Memory B cell (primary cell): ENCODE results near the gene TTR.

Experiments
- ATAC-seq: fragments of 150-1000 bp; cut with Tn5 transposase; 2 replicates; pipeline ENCODE4 v1.10.0; 2021; ENCODE audit warnings: low read depth, mild to moderate bottlenecking, moderate library complexity
- DNase-seq, 2 donors: peaks; one replicate each; pipeline ENCODE4 v3.0.0; 2022; ENCODE audit warnings: low spot score in 2 of 2
- H3K27ac Mint-ChIP-seq: one replicate; pipeline ENCODE4 v1.8.0; 2022; ENCODE audit warnings: mild to moderate bottlenecking, moderate library complexity, mixed read lengths
- H3K27me3 Mint-ChIP-seq: one replicate; pipeline ENCODE4 v1.8.0; 2022; ENCODE audit warnings: mixed read lengths
- H3K36me3 Mint-ChIP-seq: one replicate; pipeline ENCODE4 v1.8.0; 2022; ENCODE audit warnings: mild to moderate bottlenecking, mixed read lengths
- H3K4me1 Mint-ChIP-seq: one replicate; pipeline ENCODE4 v1.8.0; 2022; ENCODE audit warnings: mixed read lengths
- H3K4me3 Mint-ChIP-seq: one replicate; pipeline ENCODE4 v1.8.0; 2022; ENCODE audit warnings: mild to moderate bottlenecking, moderate library complexity, mixed read lengths
- H3K9me3 Mint-ChIP-seq: one replicate; pipeline ENCODE4 v1.8.0; 2022; ENCODE audit warnings: mixed read lengths

TTR gene

GRCh38 chr18:31590570-31590969, 1.1 kb upstream of the TTR start:
- no peak overlapping the region for H3K4me3 Mint-ChIP-seq

GRCh38 chr18:31591113-31591512, 564 bp upstream of the TTR start:
- H3K4me1 Mint-ChIP-seq = no peaks in the 10 kb centered on the region
- DNase-seq (no peak), ATAC-seq (no peak)
- H3K27me3 Mint-ChIP-seq = peaks cover 5% of the 10 kb centered on the region
- H3K36me3 Mint-ChIP-seq = no peaks in the 10 kb centered on the region
- H3K4me3 Mint-ChIP-seq = no peak overlapping the region
- no peak overlapping the region for H3K27ac Mint-ChIP-seq
- no peaks in the 10 kb centered on the region for H3K9me3 Mint-ChIP-seq

More at GRCh38 chr18:31590570-31590969, 1.1 kb upstream of the TTR start:
- Mint-ChIP-seq H3K36me3 (no peaks in the 10 kb centered on the region), H3K4me1 (no peaks in the 10 kb centered on the region), H3K27me3 (peaks cover 5% of the 10 kb centered on the region), H3K9me3 (no peaks in the 10 kb centered on the region), H3K27ac (no peak overlapping the region)
- ATAC-seq = no peak
- DNase-seq = no peak

- Mint-ChIP-seq H3K27me3 (peaks cover 5% of the 10 kb centered on the region), H3K4me1 (no peaks in the 10 kb centered on the region), H3K36me3 (no peaks in the 10 kb centered on the region), H3K4me3 (no peak overlapping the region), H3K27ac (no peak overlapping the region), H3K9me3 (no peaks in the 10 kb centered on the region)
- ATAC-seq = no peak
- no peak for DNase-seq
Observed at GRCh38 chr18:31592506-31593157, 955 bp downstream of the TTR start.

- ATAC-seq (no peak), DNase-seq (no peak)
- H3K4me1 Mint-ChIP-seq = no peaks in the 10 kb centered on the region
- no peak overlapping the region for H3K27ac Mint-ChIP-seq
- no peaks in the 10 kb centered on the region for H3K9me3 Mint-ChIP-seq
- no peaks in the 10 kb centered on the region for H3K36me3 Mint-ChIP-seq
- peaks cover 9% of the 10 kb centered on the region for H3K27me3 Mint-ChIP-seq
- H3K4me3 Mint-ChIP-seq = no peak overlapping the region
Observed at GRCh38 chr18:31595121-31595771, 3.6 kb downstream of the TTR start.

GRCh38 chr18:31596081-31596872, 4.6 kb downstream of the TTR start:
- Mint-ChIP-seq H3K4me3 (no peak overlapping the region), H3K27me3 (peaks cover 7% of the 10 kb centered on the region), H3K36me3 (no peaks in the 10 kb centered on the region), H3K4me1 (no peaks in the 10 kb centered on the region), H3K27ac (no peak overlapping the region), H3K9me3 (no peaks in the 10 kb centered on the region)
- DNase-seq (no peak), ATAC-seq (no peak)

- Mint-ChIP-seq H3K4me3 (no peak overlapping the region), H3K36me3 (no peaks in the 10 kb centered on the region)
- ATAC-seq = no peak
Observed at GRCh38 chr18:31598021-31598805, 6.5 kb downstream of the TTR start.

GRCh38 chr18:31603315-31603714, 11.6 kb downstream of the TTR start:
- Mint-ChIP-seq H3K4me1 (no peaks in the 10 kb centered on the region), H3K4me3 (no peak overlapping the region), H3K27ac (no peak overlapping the region), H3K27me3 (peaks cover 14% of the 10 kb centered on the region), H3K9me3 (peaks cover 3% of the 10 kb centered on the region), H3K36me3 (no peaks in the 10 kb centered on the region)
- ATAC-seq (no peak), DNase-seq (no peak)

More at GRCh38 chr18:31598021-31598805, 6.5 kb downstream of the TTR start:
- Mint-ChIP-seq H3K4me1 (no peaks in the 10 kb centered on the region), H3K27ac (no peak overlapping the region), H3K9me3 (no peaks in the 10 kb centered on the region), H3K27me3 (peaks cover 6% of the 10 kb centered on the region)
- DNase-seq = no peak

- no peak for ATAC-seq
- Mint-ChIP-seq H3K36me3 (no peaks in the 10 kb centered on the region), H3K27me3 (peaks cover 9% of the 10 kb centered on the region), H3K4me3 (no peak overlapping the region), H3K4me1 (no peaks in the 10 kb centered on the region), H3K27ac (no peak overlapping the region), H3K9me3 (peaks cover 3% of the 10 kb centered on the region)
- no peak for DNase-seq
Observed at GRCh38 chr18:31606265-31606664, 14.6 kb downstream of the TTR start.

- Mint-ChIP-seq H3K9me3 (peaks cover 3% of the 10 kb centered on the region), H3K4me3 (no peak overlapping the region), H3K27ac (no peak overlapping the region), H3K36me3 (no peaks in the 10 kb centered on the region), H3K27me3 (peaks cover 9% of the 10 kb centered on the region), H3K4me1 (no peaks in the 10 kb centered on the region)
- ATAC-seq = no peak
- no peak for DNase-seq
Observed at GRCh38 chr18:31607384-31607783, 15.7 kb downstream of the TTR start.

GRCh38 chr18:31609886-31610285, 18.2 kb downstream of the TTR start:
- H3K9me3 Mint-ChIP-seq = no peaks in the 10 kb centered on the region
- ATAC-seq (no peak), DNase-seq (no peak)
- no peaks in the 10 kb centered on the region for H3K4me1 Mint-ChIP-seq
- H3K36me3 Mint-ChIP-seq = no peaks in the 10 kb centered on the region
- no peak overlapping the region for H3K27ac Mint-ChIP-seq
- no peak overlapping the region for H3K4me3 Mint-ChIP-seq
- H3K27me3 Mint-ChIP-seq = peaks cover 11% of the 10 kb centered on the region

- Mint-ChIP-seq H3K27ac (no peak overlapping the region), H3K27me3 (peaks cover 9% of the 10 kb centered on the region), H3K36me3 (no peaks in the 10 kb centered on the region), H3K4me3 (no peak overlapping the region), H3K9me3 (no peaks in the 10 kb centered on the region), H3K4me1 (no peaks in the 10 kb centered on the region)
- no peak for ATAC-seq
- no peak for DNase-seq
Observed at GRCh38 chr18:31610286-31611205, 18.9 kb downstream of the TTR start.

- no peaks in the 10 kb centered on the region for H3K9me3 Mint-ChIP-seq
- no peak overlapping the region for H3K27ac Mint-ChIP-seq
- H3K4me3 Mint-ChIP-seq = no peak overlapping the region
- no peaks in the 10 kb centered on the region for H3K36me3 Mint-ChIP-seq
- peaks cover 9% of the 10 kb centered on the region for H3K27me3 Mint-ChIP-seq
- H3K4me1 Mint-ChIP-seq = no peaks in the 10 kb centered on the region
- DNase-seq = no peak
- no peak for ATAC-seq
Observed at GRCh38 chr18:31611511-31611910, 19.8 kb downstream of the TTR start.

- Mint-ChIP-seq H3K4me3 (no peak overlapping the region), H3K9me3 (no peaks in the 10 kb centered on the region), H3K27ac (no peak overlapping the region), H3K36me3 (no peaks in the 10 kb centered on the region), H3K27me3 (peaks cover 10% of the 10 kb centered on the region), H3K4me1 (peaks cover 1% of the 10 kb centered on the region)
- ATAC-seq = no peak
- DNase-seq = no peak
Observed at GRCh38 chr18:31612124-31612523, 20.4 kb downstream of the TTR start.
